ENCODE results near the gene NPC2.

GRCh38 chr14:74500417-74501134, 7.5 kb upstream of the NPC2 start:
- TF ChIP-seq SOX6 (IDR thresholded peaks at IDR 0.05) (no peak), SREBF1 (IDR thresholded peaks at IDR 0.05; ENCODE audit: borderline replicate concordance, low read depth, low read length) (no peak), CTCF (IDR thresholded peaks at IDR 0.05 in 2 of 3, conservative IDR thresholded peaks at IDR 0.05 in 1 of 3; ENCODE audit: insufficient read depth in 2 of 3, low read depth in 1 of 3, low read length in 3 of 3) (no peak; a peak in 1 of 6 replicates), EP300 (IDR thresholded peaks at IDR 0.05; ENCODE audit: low read length) (no peak), POLR2A (conservative IDR thresholded peaks at IDR 0.05) (no peak), POLR2AphosphoS5 (IDR thresholded peaks at IDR 0.05; ENCODE audit: control insufficient read depth, insufficient read depth, low read depth, low read length) (no peak), SMARCA5 (IDR thresholded peaks at IDR 0.05) (no peak), SIX5 (IDR thresholded peaks at IDR 0.05; ENCODE audit: borderline replicate concordance in 1 of 2, insufficient read depth in 1 of 2, low read depth in 1 of 2, low read length in 2 of 2) (no peak), ZNF146 (CRISPR knock-in tag; IDR thresholded peaks at IDR 0.05; ENCODE audit: unreplicated experiment) (no peak), ZNF175 (CRISPR knock-in tag; IDR thresholded peaks at IDR 0.05; ENCODE audit: low read depth) (no peak), SETDB1 (IDR thresholded peaks at IDR 0.05; ENCODE audit: low read length) (no peak), ZBED1 (IDR thresholded peaks at IDR 0.05) (no peak), RBM34 (IDR thresholded peaks at IDR 0.05; ENCODE audit: borderline replicate concordance, insufficient read depth, low read length) (no peak)

Measured in K562 (cell line).